ENCODE data around the gene CAND2. TPM values are rescaled to one million over a fixed set of nuclear protein-coding genes. Genes with fewer than 3 reads are reported as not detected.
"Not testable (repeated sequence)": the region's sequence is repeated elsewhere in the genome, so short reads cannot be mapped to it uniquely, and the experiment has no call there.

Gene CAND2
- polyA plus RNA-seq, 1 donor = 59.0 TPM

- no peak for DNase-seq (ENCODE audit: low read depth)
Observed at GRCh38 chr3:12771236-12771635, 25.2 kb upstream of the CAND2 start.

GRCh38 chr3:12772462-12772861, 24.0 kb upstream of the CAND2 start:
- no peak for DNase-seq (ENCODE audit: low read depth)

- DNase-seq (ENCODE audit: low read depth) = no peak
Observed at GRCh38 chr3:12773030-12773709, 23.3 kb upstream of the CAND2 start.

GRCh38 chr3:12773710-12774086, 22.8 kb upstream of the CAND2 start:
- no peak for DNase-seq (ENCODE audit: low read depth)

- no peak for DNase-seq (ENCODE audit: low read depth)
Observed at GRCh38 chr3:12774619-12775018, 21.9 kb upstream of the CAND2 start.

- DNase-seq (ENCODE audit: low read depth) = no peak
Observed at GRCh38 chr3:12775226-12775625, 21.3 kb upstream of the CAND2 start.

- not testable (repeated sequence) for DNase-seq (ENCODE audit: low read depth)
Observed at GRCh38 chr3:12775970-12776369, 20.5 kb upstream of the CAND2 start.

GRCh38 chr3:12777171-12777570, 19.3 kb upstream of the CAND2 start:
- DNase-seq (ENCODE audit: low read depth) = no peak

GRCh38 chr3:12780751-12781150, 15.7 kb upstream of the CAND2 start:
- no peak for DNase-seq (ENCODE audit: low read depth)

- no peak for DNase-seq (ENCODE audit: low read depth)
Observed at GRCh38 chr3:12782172-12782815, 14.2 kb upstream of the CAND2 start.

- no peak for DNase-seq (ENCODE audit: low read depth)
Observed at GRCh38 chr3:12785096-12785495, 11.4 kb upstream of the CAND2 start.

GRCh38 chr3:12787346-12787745, 9.1 kb upstream of the CAND2 start:
- DNase-seq (ENCODE audit: low read depth) = not testable (repeated sequence)

GRCh38 chr3:12787967-12788690, 8.4 kb upstream of the CAND2 start:
- not testable (repeated sequence) for DNase-seq (ENCODE audit: low read depth)

- no peak for DNase-seq (ENCODE audit: low read depth)
Observed at GRCh38 chr3:12791430-12791829, 5.0 kb upstream of the CAND2 start.

GRCh38 chr3:12793701-12794100, 2.8 kb upstream of the CAND2 start:
- no peak for DNase-seq (ENCODE audit: low read depth)

GRCh38 chr3:12797124-12797891, 828 bp downstream of the CAND2 start:
- DNase-seq (ENCODE audit: low read depth) = no peak

GRCh38 chr3:12797892-12798558, 1.5 kb downstream of the CAND2 start:
- no peak for DNase-seq (ENCODE audit: low read depth)

- no peak for DNase-seq (ENCODE audit: low read depth)
Observed at GRCh38 chr3:12798559-12799179, 2.2 kb downstream of the CAND2 start.

GRCh38 chr3:12799525-12800440, 3.3 kb downstream of the CAND2 start:
- no peak for DNase-seq (ENCODE audit: low read depth)

- DNase-seq (ENCODE audit: low read depth) = no peak
Observed at GRCh38 chr3:12803371-12803770, 6.9 kb downstream of the CAND2 start.

Measured in forelimb muscle (tissue), 1 donor.